GM23338 (cell line): Measurements from ENCODE around the gene CEP131.

Experiments
- CREB1 ChIP-seq: fragments of 250-450 bp; sonication (Bioruptor Pico); IDR thresholded peaks from 2 replicates; pipeline ENCODE4 v1.5.0; 2020; ENCODE audit warnings: low read depth, mild to moderate bottlenecking, moderate library complexity
- EZH2 ChIP-seq: fragments of 200-600 bp; sonication (generic); IDR thresholded peaks from one replicate; pipeline ENCODE4 v1.8.0; 2017; ENCODE audit warnings: antibody characterized with exemption, mild to moderate bottlenecking, low read depth; ENCODE audit not compliant: unreplicated experiment
- EZH2phosphoT487 ChIP-seq: fragments of 200-600 bp; sonication (generic); IDR thresholded peaks from one replicate; pipeline ENCODE4 v1.8.1; 2018; ENCODE audit warnings: antibody characterized with exemption; ENCODE audit not compliant: unreplicated experiment
- JUNB ChIP-seq: IDR thresholded peaks from one replicate; pipeline ENCODE4 v1.6.1; 2016; ENCODE audit warnings: antibody characterized with exemption; ENCODE audit not compliant: unreplicated experiment
- NANOG ChIP-seq: IDR thresholded peaks from 2 replicates; pipeline ENCODE4 v1.6.1; 2016; ENCODE audit warnings: antibody characterized with exemption, borderline replicate concordance
- POLR2AphosphoS5 ChIP-seq: IDR thresholded peaks from 2 replicates; pipeline ENCODE4 v1.6.1; 2016; ENCODE audit warnings: antibody characterized with exemption, low read depth
- REST ChIP-seq: IDR thresholded peaks from one replicate; pipeline ENCODE4 v1.6.1; 2018; ENCODE audit warnings: antibody characterized with exemption; ENCODE audit not compliant: unreplicated experiment
- STAT1 ChIP-seq: IDR thresholded peaks from one replicate; pipeline ENCODE4 v1.6.1; 2016; ENCODE audit warnings: antibody characterized with exemption; ENCODE audit not compliant: unreplicated experiment
- ZNF331 ChIP-seq: fragments of 250-450 bp; sonication (Bioruptor Pico); IDR thresholded peaks from 2 replicates; pipeline ENCODE4 v1.5.0; 2020; ENCODE audit warnings: low read depth, mild to moderate bottlenecking, moderate library complexity
- ZNF462 ChIP-seq: fragments of 250-450 bp; sonication (Bioruptor Pico); IDR thresholded peaks from 2 replicates; pipeline ENCODE4 v1.5.0; 2020; ENCODE audit warnings: mild to moderate bottlenecking, moderate library complexity
- TF ChIP-seq, protein P1 (sequence below), 2 experiments: fragments of 200-600 bp in 1 of 2; sonication (generic) in 1 of 2; conservative IDR thresholded peaks; 2 replicates each; pipeline versions ENCODE4 v1.5.1 to v1.6.1; 2016 to 2017; ENCODE audit warnings: antibody characterized with exemption in 2 of 2, low read depth in 2 of 2, mild to moderate bottlenecking in 2 of 2, moderate library complexity in 1 of 2
- TF ChIP-seq, protein P2 (sequence below): IDR thresholded peaks from 2 replicates; pipeline ENCODE4 v1.6.1; 2016; ENCODE audit warnings: antibody characterized with exemption

GRCh38 chr17:81151278-81151677, 71.5 kb downstream of the CEP131 start:
- TF ChIP-seq, protein P1, sequence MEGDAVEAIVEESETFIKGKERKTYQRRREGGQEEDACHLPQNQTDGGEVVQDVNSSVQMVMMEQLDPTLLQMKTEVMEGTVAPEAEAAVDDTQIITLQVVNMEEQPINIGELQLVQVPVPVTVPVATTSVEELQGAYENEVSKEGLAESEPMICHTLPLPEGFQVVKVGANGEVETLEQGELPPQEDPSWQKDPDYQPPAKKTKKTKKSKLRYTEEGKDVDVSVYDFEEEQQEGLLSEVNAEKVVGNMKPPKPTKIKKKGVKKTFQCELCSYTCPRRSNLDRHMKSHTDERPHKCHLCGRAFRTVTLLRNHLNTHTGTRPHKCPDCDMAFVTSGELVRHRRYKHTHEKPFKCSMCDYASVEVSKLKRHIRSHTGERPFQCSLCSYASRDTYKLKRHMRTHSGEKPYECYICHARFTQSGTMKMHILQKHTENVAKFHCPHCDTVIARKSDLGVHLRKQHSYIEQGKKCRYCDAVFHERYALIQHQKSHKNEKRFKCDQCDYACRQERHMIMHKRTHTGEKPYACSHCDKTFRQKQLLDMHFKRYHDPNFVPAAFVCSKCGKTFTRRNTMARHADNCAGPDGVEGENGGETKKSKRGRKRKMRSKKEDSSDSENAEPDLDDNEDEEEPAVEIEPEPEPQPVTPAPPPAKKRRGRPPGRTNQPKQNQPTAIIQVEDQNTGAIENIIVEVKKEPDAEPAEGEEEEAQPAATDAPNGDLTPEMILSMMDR (conservative IDR thresholded peaks at IDR 0.05; ENCODE audit: low read depth in 2 of 2): no peak
- TF ChIP-seq POLR2AphosphoS5 (no peak), EZH2 (no peak), JUNB (no peak), EZH2phosphoT487 (no peak), REST (no peak), ZNF331 (CRISPR knock-in tag) (no peak), CREB1 (CRISPR knock-in tag) (no peak), STAT1 (no peak), NANOG (no peak), ZNF462 (CRISPR knock-in tag) (no peak)
- TF ChIP-seq, protein P2, sequence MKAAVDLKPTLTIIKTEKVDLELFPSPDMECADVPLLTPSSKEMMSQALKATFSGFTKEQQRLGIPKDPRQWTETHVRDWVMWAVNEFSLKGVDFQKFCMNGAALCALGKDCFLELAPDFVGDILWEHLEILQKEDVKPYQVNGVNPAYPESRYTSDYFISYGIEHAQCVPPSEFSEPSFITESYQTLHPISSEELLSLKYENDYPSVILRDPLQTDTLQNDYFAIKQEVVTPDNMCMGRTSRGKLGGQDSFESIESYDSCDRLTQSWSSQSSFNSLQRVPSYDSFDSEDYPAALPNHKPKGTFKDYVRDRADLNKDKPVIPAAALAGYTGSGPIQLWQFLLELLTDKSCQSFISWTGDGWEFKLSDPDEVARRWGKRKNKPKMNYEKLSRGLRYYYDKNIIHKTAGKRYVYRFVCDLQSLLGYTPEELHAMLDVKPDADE: no peak
